ENCODE measurements around the gene DRD3.

DRD3 gene

DNA sequence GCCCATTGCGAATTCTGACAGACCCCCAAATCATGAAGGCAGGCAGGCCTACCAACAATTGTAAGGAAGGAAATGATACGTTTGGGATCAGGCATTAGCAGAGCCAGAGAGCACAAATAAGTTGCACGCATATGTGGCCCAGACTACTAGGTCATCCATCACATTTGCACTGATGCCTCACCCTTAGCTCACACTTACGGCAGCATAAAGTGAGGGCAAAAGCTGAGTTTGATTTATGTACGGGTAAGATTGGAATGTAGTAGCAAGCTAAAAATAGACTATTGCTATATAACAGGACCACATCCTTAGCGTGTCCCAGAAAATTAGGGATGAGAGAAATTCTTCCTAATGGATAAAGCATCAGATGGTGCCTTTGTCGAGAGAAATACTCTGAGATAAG is 63.7 kb downstream of the DRD3 start:
- DNase-seq, result no peak

DNA sequence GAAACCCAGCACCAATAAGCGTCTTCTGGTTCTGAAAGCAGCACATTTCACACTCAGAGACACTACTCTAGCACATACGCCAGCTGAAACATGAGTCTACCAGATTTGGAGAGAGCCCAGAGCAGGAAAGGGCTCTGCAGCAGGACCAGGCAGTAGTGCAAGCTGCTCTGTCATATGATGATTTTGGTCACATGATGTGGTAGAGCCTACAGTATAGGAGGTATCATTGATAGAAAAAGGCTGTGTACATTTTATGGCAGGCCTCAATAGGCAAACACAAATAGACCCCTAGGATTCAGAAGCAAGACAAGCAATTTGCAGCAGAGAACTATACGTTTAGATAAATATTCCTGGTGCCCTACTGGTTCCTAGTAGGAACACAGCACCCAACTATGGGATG is 64.1 kb downstream of the DRD3 start:
- DNase-seq, result no peak

- DNase-seq, result no peak
Measured at GRCh38 chr3:114112696-114113095, 66.2 kb downstream of the DRD3 start.

DNA sequence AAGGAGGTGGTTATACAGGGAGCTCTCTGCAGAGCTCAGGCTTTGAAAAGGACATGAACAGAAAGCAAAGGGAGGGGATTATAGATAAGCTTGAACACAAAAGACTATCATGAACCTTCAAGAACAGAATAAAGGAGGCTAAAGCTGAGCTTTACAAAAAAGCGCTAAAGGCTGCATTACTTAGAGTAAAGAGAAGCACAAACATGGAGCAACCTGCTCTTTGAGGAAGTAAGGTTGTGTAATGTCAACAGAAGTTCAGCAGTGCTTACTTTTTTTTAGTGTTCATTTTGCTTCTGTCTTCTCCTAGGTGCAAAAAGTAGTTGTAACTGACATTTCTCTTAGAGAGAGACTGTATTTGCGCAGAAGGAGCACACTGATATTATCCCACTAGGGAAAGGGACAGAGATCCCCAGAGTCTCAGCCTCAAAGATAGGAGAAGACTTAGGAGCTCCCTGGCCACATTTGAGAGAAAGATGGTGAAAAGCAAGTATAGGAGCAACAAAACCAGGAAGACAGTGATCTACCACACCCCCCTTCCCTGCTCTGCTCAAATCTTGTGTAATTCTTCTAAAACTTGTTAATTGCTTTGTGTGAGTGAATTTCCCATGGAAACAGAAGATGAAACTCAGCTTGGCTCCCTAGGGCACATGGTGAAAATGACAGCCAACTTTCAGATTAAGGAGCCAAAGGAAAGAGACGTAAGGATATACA is 67.6 kb downstream of the DRD3 start:
- DNase-seq, result no peak

DNA sequence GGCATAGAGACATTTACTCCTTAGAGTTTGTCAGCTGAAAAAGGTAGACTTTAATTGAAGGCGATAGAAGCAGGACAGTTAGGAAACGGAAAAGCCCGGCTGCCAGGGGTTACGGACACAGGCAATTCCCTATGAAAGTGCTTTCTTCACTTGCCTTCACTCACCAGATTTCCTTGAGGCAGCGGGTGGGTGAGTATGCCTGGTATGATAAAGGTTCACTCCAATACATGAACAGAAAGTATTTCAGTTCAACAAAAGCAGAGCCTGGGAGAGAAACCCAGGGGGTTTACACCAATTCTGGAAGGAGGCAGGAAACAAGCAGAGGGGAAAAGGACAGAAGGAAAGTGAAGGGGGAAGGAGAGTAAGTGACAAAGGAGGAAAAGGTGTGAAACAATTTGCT is 68.4 kb downstream of the DRD3 start:
- no peak for DNase-seq

DNA sequence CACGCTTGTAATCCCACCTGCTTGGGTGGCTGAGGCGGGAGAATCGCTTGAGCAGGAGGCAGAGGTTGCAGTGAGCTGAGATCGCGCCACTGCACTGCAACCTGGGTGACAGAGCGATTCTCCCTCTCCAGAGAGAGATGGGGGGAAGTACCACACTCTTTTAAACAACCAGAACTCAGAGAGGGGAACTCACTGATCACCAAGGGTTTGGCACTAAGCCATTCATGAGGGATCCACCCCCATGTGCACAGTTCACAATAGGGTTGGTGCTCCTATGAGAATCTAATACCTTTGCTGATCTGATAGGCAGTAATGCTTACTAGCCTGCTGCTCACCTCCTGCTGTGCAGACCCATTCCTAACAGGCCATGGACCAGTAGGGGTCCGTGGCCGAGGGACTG is 70.7 kb downstream of the DRD3 start:
- no peak for DNase-seq

DNA sequence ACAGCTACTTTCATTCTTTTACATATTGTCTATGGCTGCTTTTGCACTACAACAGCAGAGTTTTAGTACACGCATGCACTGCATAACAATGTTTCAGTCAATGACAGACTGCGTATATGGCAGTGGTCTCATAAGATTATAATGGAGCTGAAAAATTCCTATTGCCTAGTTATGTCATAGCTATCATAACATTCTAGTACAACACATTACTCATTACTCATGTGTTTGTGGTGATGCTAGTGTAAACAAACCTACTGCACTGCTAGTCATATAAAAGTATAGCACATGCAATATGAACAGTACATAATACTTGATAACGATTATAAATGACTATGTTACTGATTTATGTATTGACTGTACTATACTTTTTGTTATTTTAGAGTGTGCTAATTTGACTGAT is 74.4 kb downstream of the DRD3 start:
- DNase-seq, result no peak

- no peak for DNase-seq
Measured at GRCh38 chr3:114103858-114104257, 75.0 kb downstream of the DRD3 start.

GRCh38 chr3:114103181-114103580 is 75.7 kb downstream of the DRD3 start:
- DNase-seq, result no peak

DNA sequence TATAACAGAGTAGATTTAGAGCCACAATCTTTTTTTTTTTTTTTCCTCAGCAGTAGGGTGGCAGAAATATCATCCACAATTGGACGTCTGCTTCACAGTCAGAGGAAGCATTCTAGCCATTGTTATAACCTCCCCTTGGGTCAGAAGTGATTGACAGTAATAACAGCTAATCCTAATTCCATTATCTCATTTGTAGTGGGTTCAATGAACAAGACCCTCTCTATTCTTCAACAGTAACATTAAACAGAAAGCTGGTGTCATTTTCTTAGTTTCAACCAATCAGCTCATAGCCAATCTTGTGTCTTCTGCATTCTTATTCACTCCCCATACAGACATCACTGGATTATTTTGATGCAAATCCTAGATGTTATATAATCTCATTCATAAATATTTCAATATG is 77.8 kb downstream of the DRD3 start:
- DNase-seq, result no peak

DNA sequence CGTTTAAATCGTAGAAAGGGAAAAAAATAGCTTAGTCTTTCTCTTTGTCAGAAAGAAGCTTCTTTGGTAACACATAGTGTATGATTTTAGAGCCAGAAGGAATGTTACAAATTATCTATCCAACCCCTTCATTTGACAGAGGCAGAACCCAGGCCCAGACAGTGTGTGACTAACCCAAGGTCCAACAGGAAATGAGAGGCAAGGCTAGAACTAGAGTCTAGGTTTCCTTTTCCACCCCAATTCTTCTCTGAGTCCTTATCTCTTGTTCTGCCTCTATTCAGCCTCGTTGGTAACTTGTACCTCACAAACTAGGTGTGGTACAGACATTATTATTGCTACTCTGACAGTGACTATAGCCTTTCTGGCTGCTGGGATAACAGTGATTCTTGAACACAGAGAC is 83.1 kb downstream of the DRD3 start:
- DNase-seq, result no peak

GRCh38 chr3:114093596-114093995 is 85.3 kb downstream of the DRD3 start:
- DNase-seq, result no peak

GRCh38 chr3:114093016-114093380 is 85.9 kb downstream of the DRD3 start:
- no peak for DNase-seq

DNA sequence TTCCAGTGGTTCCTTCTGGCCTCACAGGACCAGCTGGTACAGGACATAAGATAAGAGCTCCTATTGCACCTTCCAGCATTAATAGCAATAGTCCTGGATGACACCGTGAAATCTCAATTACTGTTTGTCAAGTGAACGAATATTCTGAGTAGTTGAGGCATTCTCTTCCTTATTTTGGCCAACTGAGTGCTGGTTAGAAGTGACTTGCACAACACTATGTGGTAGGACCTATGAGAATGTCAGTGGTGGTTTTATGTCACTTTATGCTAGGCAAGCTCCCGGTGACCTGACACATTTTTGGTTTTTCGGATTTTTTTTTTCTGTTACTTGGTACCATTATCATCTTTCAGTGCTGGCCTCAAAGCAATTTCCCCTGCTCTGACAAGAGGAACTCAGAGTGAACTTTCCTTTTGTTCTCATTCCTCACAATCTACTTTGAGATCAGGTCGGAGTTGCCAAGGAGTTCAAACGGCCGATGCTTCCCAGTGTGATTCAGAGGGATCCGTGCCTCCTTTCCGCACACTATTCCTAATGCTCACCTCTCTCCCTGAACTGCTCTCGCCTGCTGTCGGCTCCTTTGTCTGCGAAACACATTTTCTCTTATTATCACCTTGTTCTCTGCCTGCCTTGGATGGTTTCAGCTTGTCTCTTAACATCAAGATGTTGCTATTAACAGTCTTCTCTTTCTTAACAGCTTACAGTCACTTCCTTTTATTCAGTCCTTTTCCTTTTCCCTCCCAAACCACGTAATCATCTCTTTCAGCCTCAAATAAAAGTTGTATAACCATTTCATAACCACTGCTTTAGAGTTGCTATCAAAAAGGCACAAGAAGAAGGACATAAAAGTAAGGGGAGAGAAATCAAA is 86.5 kb downstream of the DRD3 start:
- DNase-seq, result no peak

DNA sequence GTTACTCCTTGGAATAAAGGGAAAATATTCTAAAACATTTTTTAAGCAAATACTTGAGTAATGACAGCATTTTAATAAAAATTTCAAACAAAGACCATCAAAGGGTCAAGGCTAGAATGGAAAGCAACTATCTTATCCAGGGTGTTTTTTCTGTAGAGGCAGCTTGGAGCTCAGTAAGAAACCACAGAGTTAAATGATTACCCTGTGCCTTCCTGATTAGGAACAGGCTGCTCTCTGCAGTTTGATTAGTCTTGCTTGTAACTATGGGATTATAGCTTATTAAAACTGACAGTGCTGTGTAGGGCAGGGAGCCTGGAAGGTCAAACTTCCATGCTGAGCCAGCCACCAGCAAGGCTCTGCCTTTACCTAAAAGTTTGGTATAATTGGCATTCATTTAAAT is 89.2 kb downstream of the DRD3 start:
- no peak for DNase-seq

- DNase-seq, result no peak
Measured at GRCh38 chr3:114086356-114086755, 92.5 kb downstream of the DRD3 start.

DNA sequence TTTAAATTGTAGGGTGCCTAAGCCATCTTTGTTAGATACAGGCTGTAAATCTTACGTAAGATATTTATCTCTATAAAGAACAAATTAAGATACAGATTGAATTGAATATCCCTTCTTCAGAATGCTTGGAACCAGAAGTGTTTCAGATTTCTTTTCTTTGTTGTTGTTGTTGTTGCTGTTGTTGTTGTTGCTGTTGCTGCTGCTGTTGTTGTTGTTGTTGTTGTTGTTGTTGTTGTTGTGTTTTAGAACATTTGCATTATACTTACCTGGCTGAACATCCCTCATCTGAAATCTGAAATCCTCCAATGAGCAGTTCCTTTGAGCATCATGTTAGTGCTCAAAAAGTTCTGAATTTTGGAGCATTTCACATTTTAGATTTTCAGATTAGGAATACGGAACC is 95.7 kb downstream of the DRD3 start:
- no peak for DNase-seq

GRCh38 chr3:114081037-114081436 is 97.8 kb downstream of the DRD3 start:
- no peak for DNase-seq

GRCh38 chr3:114080201-114080600 is 98.7 kb downstream of the DRD3 start:
- DNase-seq, result no peak

- DNase-seq, result no peak
Measured at GRCh38 chr3:114079761-114080160, 99.1 kb downstream of the DRD3 start.

- no peak for DNase-seq
Measured at GRCh38 chr3:114078126-114078525, 100.7 kb downstream of the DRD3 start.
